SK-N-SH (cell line): ENCODE data around the gene CCDC141. TPM values are rescaled to one million over a fixed set of nuclear protein-coding genes. Genes with fewer than 3 reads are reported as not detected.

Experiments
- CTCF ChIA-PET: fragments of 300-600, 350-600 bp; formaldehyde crosslinking; extraction: SDS; loops from one replicate; lab custom pipeline; 2021; lab: Yijun Ruan, JAX
- POLR2A ChIA-PET: fragments of 350-600 bp; sonication (Branson Sonifier 250); formaldehyde crosslinking; extraction: SDS; loops from one replicate; lab custom pipeline; 2020; ENCODE audit warnings: antibody characterized with exemption, inconsistent platforms; lab: Yijun Ruan, JAX
- DNase-seq: peaks from one replicate; pipeline ENCODE4 v3.0.0; 2012
- H2AFZ ChIP-seq: fragments of 200-600 bp; sonication (generic); 2 replicates; pipeline ENCODE4 v1.8.1; 2016; ENCODE audit warnings: antibody characterized with exemption, mild to moderate bottlenecking, low read depth
- H3F3A ChIP-seq: fragments of 200-600 bp; sonication (generic); replicated peaks from 2 replicates; pipeline ENCODE3; 2016; ENCODE audit warnings: antibody characterized with exemption, mild to moderate bottlenecking; ENCODE audit not compliant: insufficient read depth
- H3K27ac ChIP-seq, 2 experiments: fragments of 200-500 bp in 1 of 2; fragments of 200-600 bp in 1 of 2; sonication (Bioruptor generic) in 1 of 2; sonication (generic), shearing (Covaris generic) in 1 of 2; 2 replicates each; pipeline versions ENCODE4 v1.5.1 to v1.6.1; 2014 to 2016; ENCODE audit warnings: low read depth in 2 of 2, inconsistent platforms in 1 of 2, low read length in 1 of 2, mild to moderate bottlenecking in 1 of 2, mixed read lengths in 1 of 2
- H3K27me3 ChIP-seq: fragments of 200-600 bp; sonication (generic), shearing (Covaris generic); 2 replicates; pipeline ENCODE4 v1.6.1; 2016; ENCODE audit warnings: mixed run types; ENCODE audit not compliant: insufficient read depth
- H3K36me3 ChIP-seq, 2 experiments: fragments of 200-500 bp in 1 of 2; fragments of 200-600 bp in 1 of 2; sonication (Bioruptor generic) in 1 of 2; sonication (generic) in 1 of 2; replicated peaks in 1 of 2; 2 replicates each; pipeline versions ENCODE3 to v1.5.1; 2014 to 2016; ENCODE audit warnings: low read length in 1 of 2, mild to moderate bottlenecking in 1 of 2; ENCODE audit not compliant: insufficient read depth in 2 of 2, control insufficient read depth in 1 of 2
- H3K4me1 ChIP-seq, 2 experiments: fragments of 200-500 bp in 1 of 2; fragments of 200-600 bp in 1 of 2; sonication (Bioruptor generic) in 1 of 2; sonication (generic), shearing (Covaris generic) in 1 of 2; 2 replicates each; pipeline versions ENCODE4 v1.5.1 to v1.6.1; 2014 to 2016; ENCODE audit warnings: low read depth in 1 of 2, low read length in 1 of 2, mixed run types in 1 of 2; ENCODE audit not compliant: insufficient read depth in 2 of 2, control insufficient read depth in 1 of 2
- H3K4me2 ChIP-seq: fragments of 200-600 bp; sonication (generic), shearing (Covaris generic); 2 replicates; pipeline ENCODE4 v1.6.1; 2017; ENCODE audit warnings: mixed run types
- H3K4me3 ChIP-seq, 2 experiments: fragments of 200-500 bp in 1 of 2; fragments of 200-600 bp in 1 of 2; sonication (Bioruptor generic) in 1 of 2; sonication (generic), shearing (Covaris generic) in 1 of 2; 2 replicates each; pipeline versions ENCODE4 v1.5.1 to v1.8.1; 2014 to 2016; ENCODE audit warnings: low read depth in 2 of 2, inconsistent platforms in 1 of 2, low read length in 1 of 2, mild to moderate bottlenecking in 1 of 2, mixed read lengths in 1 of 2, moderate library complexity in 1 of 2
- H3K79me2 ChIP-seq: fragments of 200-600 bp; sonication (generic); 2 replicates; pipeline ENCODE4 v1.8.1; 2017; ENCODE audit warnings: mild to moderate bottlenecking; ENCODE audit not compliant: insufficient read depth
- H3K9ac ChIP-seq: fragments of 200-600 bp; sonication (generic); 2 replicates; pipeline ENCODE4 v1.6.1; 2017; ENCODE audit warnings: mixed run types
- H3K9me2 ChIP-seq: fragments of 200-600 bp; sonication (generic); 2 replicates; pipeline ENCODE4 v1.6.1; 2017; ENCODE audit warnings: mixed run types
- H3K9me3 ChIP-seq: fragments of 200-600 bp; sonication (generic); 2 replicates; pipeline ENCODE4 v1.6.1; 2017; ENCODE audit warnings: mixed run types, mild to moderate bottlenecking, moderate library complexity
- H4K20me1 ChIP-seq: fragments of 200-600 bp; sonication (generic); 2 replicates; pipeline ENCODE4 v1.6.1; 2017; ENCODE audit warnings: mild to moderate bottlenecking, mixed run types; ENCODE audit not compliant: insufficient read depth
- CHD2 ChIP-seq: fragments of 150-350 bp; IDR thresholded peaks from 2 replicates; pipeline ENCODE4 v1.6.1; 2018; ENCODE audit warnings: low read length; ENCODE audit not compliant: partially characterized antibody
- ELF1 ChIP-seq: IDR thresholded peaks from 2 replicates; pipeline ENCODE4 v1.4.0; 2012
- FOSL2 ChIP-seq: IDR thresholded peaks from 2 replicates; pipeline ENCODE4 v1.4.0; 2012; ENCODE audit warnings: low read depth, mild to moderate bottlenecking, moderate library complexity, borderline replicate concordance
- FOXM1 ChIP-seq: IDR thresholded peaks from 2 replicates; pipeline ENCODE4 v1.4.0; 2012; ENCODE audit warnings: low read depth, mild to moderate bottlenecking
- GATA2 ChIP-seq: sonication (generic); formaldehyde crosslinking; IDR thresholded peaks from 2 replicates; pipeline ENCODE4 v1.5.0; 2020; ENCODE audit warnings: mild to moderate bottlenecking, missing genetic modification reagents
- MXI1 ChIP-seq: IDR thresholded peaks from 2 replicates; pipeline ENCODE4 v1.6.1; 2012; ENCODE audit warnings: mild to moderate bottlenecking, low read depth, low read length, improper control_type of control experiment
- NRF1 ChIP-seq: IDR thresholded peaks from 2 replicates; pipeline ENCODE4 v1.6.1; 2012; ENCODE audit warnings: low read depth, mild to moderate bottlenecking, low read length
- RCOR1 ChIP-seq: fragments of 150-350 bp; IDR thresholded peaks from 2 replicates; pipeline ENCODE4 v1.6.1; 2017; ENCODE audit warnings: antibody characterized with exemption, low read length
- RFX5 ChIP-seq: IDR thresholded peaks from 2 replicates; pipeline ENCODE4 v1.6.1; 2012; ENCODE audit warnings: mild to moderate bottlenecking, improper control_type of control experiment, low read length
- RXRA ChIP-seq: IDR thresholded peaks from 2 replicates; pipeline ENCODE4 v1.4.0; 2012; ENCODE audit warnings: low read depth, mild to moderate bottlenecking, borderline replicate concordance
- SIN3A ChIP-seq: IDR thresholded peaks from 2 replicates; pipeline ENCODE4 v1.6.1; 2012; ENCODE audit warnings: low read depth, mild to moderate bottlenecking, low read length, moderate library complexity, borderline replicate concordance
- TCF12 ChIP-seq: IDR thresholded peaks from 2 replicates; pipeline ENCODE4 v1.4.0; 2012
- YY1 ChIP-seq: IDR thresholded peaks from 2 replicates; pipeline ENCODE4 v1.4.0; 2012; ENCODE audit warnings: low read depth, mild to moderate bottlenecking
- WGBS: methylation state at CpG from one replicate; pipeline ENCODE4 v1.1.6; 2017; ENCODE audit warnings: low lambda C conversion rate; 5-methylcytosine and 5-hydroxymethylcytosine counted together
- polyA plus RNA-seq, 3 experiments: library from polyadenylated mRNA; depleted of rRNA; stranded (reverse); fragments of >200 nt; gene quantifications; 2 replicates each; pipeline ENCODE4 v1.2.3, GENCODE V29; 2012
- TF ChIP-seq, protein P1 (sequence below): fragments of 150-350 bp; IDR thresholded peaks from 2 replicates; pipeline ENCODE4 v1.6.1; 2016; ENCODE audit warnings: mild to moderate bottlenecking, low read depth, low read length
- TF ChIP-seq, protein P2 (sequence below): fragments of 150-350 bp; IDR thresholded peaks from 2 replicates; pipeline ENCODE4 v1.6.1; 2017; ENCODE audit warnings: antibody characterized with exemption, low read length, low read depth, borderline replicate concordance
- TF ChIP-seq, protein P3 (sequence below): IDR thresholded peaks from 2 replicates; pipeline ENCODE4 v1.4.0; 2012; ENCODE audit warnings: low read depth
- TF ChIP-seq, protein P4 (sequence below): IDR thresholded peaks from 2 replicates; pipeline ENCODE4; 2012
- TF ChIP-seq, protein P5 (sequence below): fragments of 200-600 bp; sonication (generic); IDR thresholded peaks from 2 replicates; pipeline ENCODE4 v1.6.1; 2017; ENCODE audit warnings: antibody characterized with exemption, mild to moderate bottlenecking, moderate library complexity
- TF ChIP-seq, protein P6 (sequence below): IDR thresholded peaks from 2 replicates; pipeline ENCODE4 v1.4.0; 2012; ENCODE audit warnings: low read depth, borderline replicate concordance

Gene CCDC141
- polyA plus RNA-seq, 1 of the 3 experiments (the other 2 are of a cell fraction) = 0.02 TPM

- H3K27me3 ChIP-seq = no peaks in the 10 kb centered on the region
- peaks cover 2 to 12% of the 10 kb centered on the region in 2 experiments; a peak in 3 of 4 replicates for H3K4me1 ChIP-seq
- no peaks in the 10 kb centered on the region for H3K36me3 ChIP-seq
- no peak overlapping the region for H3K4me2 ChIP-seq
- H3K79me2 ChIP-seq = no peaks in the 10 kb centered on the region
- no peak for DNase-seq
- CTCF ChIA-PET = interaction anchor here (3.4 kb wide), 1 partner anchor 16 kb away, joined by 16 read pairs; no protein-coding TSS in a partner anchor
- WGBS = 68% methylated on average over 8 of the region's 8 CpGs
- no peak overlapping the region for H3K9ac ChIP-seq
- POLR2A ChIA-PET = no interaction called here
- H4K20me1 ChIP-seq = no peaks in the 10 kb centered on the region
- TF ChIP-seq CHD2 (no peak), NRF1 (no peak), SIN3A (no peak), FOXM1 (no peak), MXI1 (no peak), FOSL2 (no peak), RCOR1 (no peak), ELF1 (no peak), TCF12 (no peak), YY1 (no peak), RFX5 (no peak), GATA2 (CRISPR knock-in tag) (no peak), RXRA (no peak)
- TF ChIP-seq, protein P1, sequence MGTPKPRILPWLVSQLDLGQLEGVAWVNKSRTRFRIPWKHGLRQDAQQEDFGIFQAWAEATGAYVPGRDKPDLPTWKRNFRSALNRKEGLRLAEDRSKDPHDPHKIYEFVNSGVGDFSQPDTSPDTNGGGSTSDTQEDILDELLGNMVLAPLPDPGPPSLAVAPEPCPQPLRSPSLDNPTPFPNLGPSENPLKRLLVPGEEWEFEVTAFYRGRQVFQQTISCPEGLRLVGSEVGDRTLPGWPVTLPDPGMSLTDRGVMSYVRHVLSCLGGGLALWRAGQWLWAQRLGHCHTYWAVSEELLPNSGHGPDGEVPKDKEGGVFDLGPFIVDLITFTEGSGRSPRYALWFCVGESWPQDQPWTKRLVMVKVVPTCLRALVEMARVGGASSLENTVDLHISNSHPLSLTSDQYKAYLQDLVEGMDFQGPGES = no peak
- TF ChIP-seq, protein P2, sequence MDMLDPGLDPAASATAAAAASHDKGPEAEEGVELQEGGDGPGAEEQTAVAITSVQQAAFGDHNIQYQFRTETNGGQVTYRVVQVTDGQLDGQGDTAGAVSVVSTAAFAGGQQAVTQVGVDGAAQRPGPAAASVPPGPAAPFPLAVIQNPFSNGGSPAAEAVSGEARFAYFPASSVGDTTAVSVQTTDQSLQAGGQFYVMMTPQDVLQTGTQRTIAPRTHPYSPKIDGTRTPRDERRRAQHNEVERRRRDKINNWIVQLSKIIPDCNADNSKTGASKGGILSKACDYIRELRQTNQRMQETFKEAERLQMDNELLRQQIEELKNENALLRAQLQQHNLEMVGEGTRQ = no peak
- TF ChIP-seq, protein P3, sequence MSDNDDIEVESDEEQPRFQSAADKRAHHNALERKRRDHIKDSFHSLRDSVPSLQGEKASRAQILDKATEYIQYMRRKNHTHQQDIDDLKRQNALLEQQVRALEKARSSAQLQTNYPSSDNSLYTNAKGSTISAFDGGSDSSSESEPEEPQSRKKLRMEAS = no peak
- TF ChIP-seq, protein P4, sequence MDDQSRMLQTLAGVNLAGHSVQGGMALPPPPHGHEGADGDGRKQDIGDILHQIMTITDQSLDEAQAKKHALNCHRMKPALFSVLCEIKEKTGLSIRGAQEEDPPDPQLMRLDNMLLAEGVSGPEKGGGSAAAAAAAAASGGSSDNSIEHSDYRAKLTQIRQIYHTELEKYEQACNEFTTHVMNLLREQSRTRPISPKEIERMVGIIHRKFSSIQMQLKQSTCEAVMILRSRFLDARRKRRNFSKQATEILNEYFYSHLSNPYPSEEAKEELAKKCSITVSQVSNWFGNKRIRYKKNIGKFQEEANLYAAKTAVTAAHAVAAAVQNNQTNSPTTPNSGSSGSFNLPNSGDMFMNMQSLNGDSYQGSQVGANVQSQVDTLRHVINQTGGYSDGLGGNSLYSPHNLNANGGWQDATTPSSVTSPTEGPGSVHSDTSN = no peak
- TF ChIP-seq, protein P5, sequence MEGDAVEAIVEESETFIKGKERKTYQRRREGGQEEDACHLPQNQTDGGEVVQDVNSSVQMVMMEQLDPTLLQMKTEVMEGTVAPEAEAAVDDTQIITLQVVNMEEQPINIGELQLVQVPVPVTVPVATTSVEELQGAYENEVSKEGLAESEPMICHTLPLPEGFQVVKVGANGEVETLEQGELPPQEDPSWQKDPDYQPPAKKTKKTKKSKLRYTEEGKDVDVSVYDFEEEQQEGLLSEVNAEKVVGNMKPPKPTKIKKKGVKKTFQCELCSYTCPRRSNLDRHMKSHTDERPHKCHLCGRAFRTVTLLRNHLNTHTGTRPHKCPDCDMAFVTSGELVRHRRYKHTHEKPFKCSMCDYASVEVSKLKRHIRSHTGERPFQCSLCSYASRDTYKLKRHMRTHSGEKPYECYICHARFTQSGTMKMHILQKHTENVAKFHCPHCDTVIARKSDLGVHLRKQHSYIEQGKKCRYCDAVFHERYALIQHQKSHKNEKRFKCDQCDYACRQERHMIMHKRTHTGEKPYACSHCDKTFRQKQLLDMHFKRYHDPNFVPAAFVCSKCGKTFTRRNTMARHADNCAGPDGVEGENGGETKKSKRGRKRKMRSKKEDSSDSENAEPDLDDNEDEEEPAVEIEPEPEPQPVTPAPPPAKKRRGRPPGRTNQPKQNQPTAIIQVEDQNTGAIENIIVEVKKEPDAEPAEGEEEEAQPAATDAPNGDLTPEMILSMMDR = no peak
- TF ChIP-seq, protein P6, sequence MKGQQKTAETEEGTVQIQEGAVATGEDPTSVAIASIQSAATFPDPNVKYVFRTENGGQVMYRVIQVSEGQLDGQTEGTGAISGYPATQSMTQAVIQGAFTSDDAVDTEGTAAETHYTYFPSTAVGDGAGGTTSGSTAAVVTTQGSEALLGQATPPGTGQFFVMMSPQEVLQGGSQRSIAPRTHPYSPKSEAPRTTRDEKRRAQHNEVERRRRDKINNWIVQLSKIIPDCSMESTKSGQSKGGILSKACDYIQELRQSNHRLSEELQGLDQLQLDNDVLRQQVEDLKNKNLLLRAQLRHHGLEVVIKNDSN = no peak
- no peaks in the 10 kb centered on the region for H3F3A ChIP-seq
- no peak overlapping the region; a peak in 1 of 4 replicates for H3K27ac ChIP-seq
- no peaks in the 10 kb centered on the region for H3K9me2 ChIP-seq
- H2AFZ ChIP-seq = no peak overlapping the region; the same call in 1 of the 2 replicates
- H3K9me3 ChIP-seq = no peaks in the 10 kb centered on the region
- no peak overlapping the region for H3K4me3 ChIP-seq
Measured at GRCh38 chr2:178874529-178875240, 175.3 kb downstream of the CCDC141 start.
